Keratinocyte (primary cell): ENCODE data around the gene FTHL17. TPM values are rescaled to one million over a fixed set of nuclear protein-coding genes. Genes with fewer than 3 reads are reported as not detected.

Source experiments
- DNase-seq: peaks from one replicate; pipeline ENCODE4 v3.0.0-alpha.2; 2011; ENCODE audit warnings: low read depth, missing footprints, low spot score
- FAIRE-seq: peaks from 2 replicates; lab custom pipeline; 2011; peaks lifted over from hg19 to GRCh38; lab: Jason Lieb, UNC
- H2AFZ ChIP-seq: 2 replicates; pipeline ENCODE4 v1.6.0; 2012; ENCODE audit warnings: low read length, control low read depth, inconsistent platforms; ENCODE audit not compliant: control insufficient read depth
- H3K27ac ChIP-seq: 2 replicates; pipeline ENCODE4 v1.5.1; 2011; ENCODE audit warnings: low read length; ENCODE audit not compliant: control insufficient read depth, insufficient read depth
- H3K27me3 ChIP-seq: 3 replicates; pipeline ENCODE4 v1.6.0; 2011; ENCODE audit warnings: low read length; ENCODE audit not compliant: control insufficient read depth, insufficient read depth; ENCODE audit errors: extremely low read depth
- H3K36me3 ChIP-seq, 2 experiments: 2 replicates in 1 of 2; 3 replicates in 1 of 2; pipeline ENCODE4 v1.5.1; 2011; ENCODE audit warnings: low read length in 2 of 2, mild to moderate bottlenecking in 1 of 2; ENCODE audit not compliant: control insufficient read depth in 2 of 2, insufficient read depth in 2 of 2; ENCODE audit errors: extremely low read depth in 1 of 2
- H3K4me1 ChIP-seq: 3 replicates; pipeline ENCODE4 v1.5.1; 2011; ENCODE audit warnings: low read length; ENCODE audit not compliant: control insufficient read depth, insufficient read depth; ENCODE audit errors: extremely low read depth
- H3K4me2 ChIP-seq: 3 replicates; pipeline ENCODE4 v1.6.0; 2011; ENCODE audit warnings: low read depth, low read length; ENCODE audit not compliant: control insufficient read depth, insufficient read depth; ENCODE audit errors: extremely low read depth
- H3K4me3 ChIP-seq, 3 experiments: fragments of 200-600 bp in 1 of 3; sonication (generic) in 1 of 3; 2 replicates in 2 of 3; 3 replicates in 1 of 3; pipeline ENCODE4 v1.5.1; 2011 to 2016; ENCODE audit warnings: low read length in 3 of 3, mild to moderate bottlenecking in 3 of 3, control low read depth in 2 of 3, inconsistent platforms in 1 of 3, low read depth in 1 of 3, mixed read lengths in 1 of 3, mixed run types in 1 of 3, moderate library complexity in 1 of 3; ENCODE audit not compliant: control insufficient read depth in 2 of 3, insufficient read depth in 2 of 3; ENCODE audit errors: extremely low read depth in 1 of 3
- H3K79me2 ChIP-seq: 2 replicates; pipeline ENCODE4 v1.6.0; 2012; ENCODE audit warnings: low read length; ENCODE audit not compliant: control insufficient read depth, insufficient read depth
- H3K9ac ChIP-seq: 3 replicates; pipeline ENCODE4 v1.6.0; 2011; ENCODE audit warnings: low read length; ENCODE audit not compliant: control insufficient read depth, insufficient read depth; ENCODE audit errors: extremely low read depth
- H3K9me1 ChIP-seq: 3 replicates; pipeline ENCODE4 v1.6.0; 2011; ENCODE audit warnings: low read length; ENCODE audit not compliant: control insufficient read depth, insufficient read depth; ENCODE audit errors: extremely low read depth
- H3K9me3 ChIP-seq: 2 replicates; pipeline ENCODE4 v1.5.1; 2012; ENCODE audit warnings: low read depth, low read length; ENCODE audit not compliant: control insufficient read depth
- H4K20me1 ChIP-seq: 3 replicates; pipeline ENCODE4 v1.6.0; 2011; ENCODE audit warnings: low read length; ENCODE audit not compliant: control insufficient read depth, insufficient read depth; ENCODE audit errors: extremely low read depth
- CTCF ChIP-seq, 3 experiments: IDR thresholded peaks in 1 of 3; conservative IDR thresholded peaks in 1 of 3; optimal IDR thresholded peaks in 1 of 3; 2 replicates in 2 of 3; 3 replicates in 1 of 3; pipeline versions ENCODE3 to v1.5.1; 2011; ENCODE audit warnings: low read length in 3 of 3, mild to moderate bottlenecking in 3 of 3, moderate library complexity in 2 of 3, control low read depth in 1 of 3, inconsistent platforms in 1 of 3; ENCODE audit not compliant: insufficient read depth in 2 of 3; ENCODE audit errors: extremely low read depth in 1 of 3
- EZH2 ChIP-seq: IDR thresholded peaks from one replicate; pipeline ENCODE4 v1.6.1; 2012; ENCODE audit warnings: inconsistent platforms, mild to moderate bottlenecking, low read length, moderate library complexity
- dilution Hi-C: fragments of 300-500 bp; cut with MboI; formaldehyde crosslinking; loops from one replicate; pipeline ENCODE4 v1.7.0; 2020; ENCODE audit warnings: low sequenced_read_pairs; ENCODE audit not compliant: extremely low pct_ligation_motif_present
- polyA plus RNA-seq, 5 experiments: library from polyadenylated mRNA; depleted of rRNA in 3 of 5; stranded (reverse) in 3 of 5; stranded (forward) in 1 of 5; unstranded in 1 of 5; fragments of >200 nt; gene quantifications; 1 replicate in 1 of 5; 2 replicates in 3 of 5; 3 replicates in 1 of 5; pipeline versions ENCODE4 v1.2.1 to v1.2.3, GENCODE V29; 2011 to 2012; ENCODE audit warnings: missing spikeins in 2 of 5, low read depth in 1 of 5, low replicate concordance in 1 of 5

FTHL17 gene
- polyA plus RNA-seq, 1 donor (not counting 4 experiments of a cell fraction or from before 2014, with no cell fraction given): not detected

GRCh38 chrX:31099536-31100090 lies 27.8 kb upstream of the FTHL17 start:
- Histone ChIP-seq H3K4me3 (no peak overlapping the region), H3K36me3 (no peaks in the 10 kb centered on the region), H3K9me3 (no peaks in the 10 kb centered on the region), H3K9ac (no peak overlapping the region), H2AFZ (no peak overlapping the region), H3K79me2 (no peaks in the 10 kb centered on the region), H3K27me3 (no peaks in the 10 kb centered on the region), H3K4me2 (no peak overlapping the region), H3K9me1 (no peaks in the 10 kb centered on the region), H3K4me1 (no peaks in the 10 kb centered on the region), H3K27ac (no peak overlapping the region), H4K20me1 (no peaks in the 10 kb centered on the region)
- DNase-seq (no peak), FAIRE-seq (no peak)
- dilution Hi-C loops: no loop called here
- no peak for TF ChIP-seq CTCF (optimal IDR thresholded peaks at IDR 0.05 in 1 of 3, IDR thresholded peaks at IDR 0.05 in 1 of 3, conservative IDR thresholded peaks at IDR 0.05 in 1 of 3; ENCODE audit: extremely low read depth in 1 of 3, insufficient read depth in 2 of 3, low read length in 3 of 3)
- TF ChIP-seq EZH2: no peak

DNA sequence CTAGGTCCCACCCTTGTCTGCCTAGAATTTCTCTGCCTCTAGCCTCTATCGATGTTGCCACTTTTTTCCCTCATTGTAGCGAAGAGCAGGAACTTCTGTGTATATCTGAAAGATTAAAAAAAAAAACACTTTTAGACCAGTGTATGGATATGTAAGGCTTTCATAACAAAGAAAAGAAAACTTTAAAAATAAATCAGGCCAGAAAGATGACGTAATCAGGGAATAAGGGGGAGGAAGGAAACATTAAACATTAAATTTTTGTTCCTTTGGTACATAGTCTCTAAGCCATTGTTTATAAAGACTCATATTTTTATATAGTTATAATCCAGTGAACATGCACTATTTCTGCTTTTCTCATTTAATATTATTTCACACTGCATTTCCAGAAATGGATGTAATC lies 26.2 kb upstream of the FTHL17 start:
- H3K36me3 ChIP-seq: no peaks in the 10 kb centered on the region
- no peak overlapping the region for H3K4me3 ChIP-seq
- no peaks in the 10 kb centered on the region for H3K9me3 ChIP-seq
- H2AFZ ChIP-seq: no peak overlapping the region
- no peaks in the 10 kb centered on the region for H3K9me1 ChIP-seq
- no peaks in the 10 kb centered on the region for H3K4me1 ChIP-seq
- H3K9ac ChIP-seq: no peak overlapping the region
- TF ChIP-seq EZH2 (no peak), CTCF (optimal IDR thresholded peaks at IDR 0.05 in 1 of 3, IDR thresholded peaks at IDR 0.05 in 1 of 3, conservative IDR thresholded peaks at IDR 0.05 in 1 of 3; ENCODE audit: extremely low read depth in 1 of 3, insufficient read depth in 2 of 3, low read length in 3 of 3) (no peak)
- FAIRE-seq (no peak), DNase-seq (no peak)
- dilution Hi-C loops: no loop called here
- H3K4me2 ChIP-seq: no peak overlapping the region
- H3K27me3 ChIP-seq: no peaks in the 10 kb centered on the region
- no peaks in the 10 kb centered on the region for H4K20me1 ChIP-seq
- H3K27ac ChIP-seq: no peak overlapping the region
- H3K79me2 ChIP-seq: no peaks in the 10 kb centered on the region
